Measurements from ENCODE around the gene ETDB. TPM values are rescaled to one million over a fixed set of nuclear protein-coding genes. Genes with fewer than 3 reads are reported as not detected.
"Not testable (repeated sequence)": the region's sequence is repeated elsewhere in the genome, so short reads cannot be mapped to it uniquely, and the experiment has no call there.

Gene ETDB
- not detected for polyA plus RNA-seq (ENCODE audit: low read depth in 6 of 6)

DNA sequence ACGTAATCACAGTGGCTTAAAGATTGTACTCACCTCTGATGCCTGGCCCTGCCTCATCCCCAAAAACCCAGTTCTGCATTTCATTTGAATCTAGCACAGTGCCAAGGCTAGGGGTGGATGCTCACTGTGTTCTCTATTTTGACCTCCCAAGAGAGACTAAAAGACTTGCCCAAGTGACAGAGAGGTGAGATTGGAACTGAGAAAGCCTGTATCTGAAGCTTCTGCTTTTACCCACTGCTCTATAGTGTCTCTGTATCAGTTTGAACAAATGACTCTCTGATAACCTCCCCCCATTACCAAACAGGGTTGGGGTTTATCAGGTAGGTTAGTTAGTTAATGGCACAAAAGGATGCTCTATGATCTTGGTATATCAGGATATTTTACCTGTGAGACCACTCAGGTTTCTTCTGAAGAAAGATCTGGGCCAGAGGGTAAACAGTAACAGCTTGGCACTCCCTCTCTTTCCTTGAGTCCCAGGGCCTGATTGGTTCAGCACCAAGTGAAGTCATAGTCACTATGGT lies at the start of gene ETDB:
TSS of gene ETDB (minus strand) at position 471 of the 521 bp plus-strand sequence. CDS start 1,265 bp downstream, outside the sequence.
- not testable (repeated sequence) for DNase-seq, H3K27me3 Mint-ChIP-seq, H3K27ac Mint-ChIP-seq, H3K36me3 Mint-ChIP-seq, H3K4me3 Mint-ChIP-seq, H3K9me3 Mint-ChIP-seq, H3K4me1 Mint-ChIP-seq
- ATAC-seq (ENCODE audit: low read depth in 2 of 2), result peak in 1 of 2 donors; percentile 32

DNA sequence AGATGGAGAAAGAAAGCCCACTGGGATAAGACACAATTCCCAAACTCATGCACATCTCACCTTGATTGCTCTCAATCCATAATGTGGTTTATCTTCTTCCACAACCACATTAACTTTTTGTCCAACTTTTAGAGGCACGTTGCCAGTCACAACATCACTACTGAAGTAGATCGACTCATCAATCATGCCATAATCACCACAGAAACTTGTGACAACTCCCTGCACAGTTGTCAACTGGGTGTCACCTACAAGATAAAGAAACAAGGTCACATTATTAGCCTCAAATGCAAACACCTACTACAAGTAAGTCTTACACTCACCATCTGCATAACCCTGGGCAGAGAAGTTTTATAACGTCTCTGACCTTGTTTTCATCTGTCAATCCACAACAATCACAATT lies 49.2 kb upstream of the ETDB start:
- H3K27ac Mint-ChIP-seq; H3K4me3 Mint-ChIP-seq; H3K36me3 Mint-ChIP-seq; DNase-seq; H3K4me1 Mint-ChIP-seq; ATAC-seq (ENCODE audit: low read depth in 2 of 2); H3K9me3 Mint-ChIP-seq: not testable (repeated sequence)
- H3K27me3 Mint-ChIP-seq, result peaks cover 11 to 15% (median 13%) of the 10 kb centered on the region in 3 donors

DNA sequence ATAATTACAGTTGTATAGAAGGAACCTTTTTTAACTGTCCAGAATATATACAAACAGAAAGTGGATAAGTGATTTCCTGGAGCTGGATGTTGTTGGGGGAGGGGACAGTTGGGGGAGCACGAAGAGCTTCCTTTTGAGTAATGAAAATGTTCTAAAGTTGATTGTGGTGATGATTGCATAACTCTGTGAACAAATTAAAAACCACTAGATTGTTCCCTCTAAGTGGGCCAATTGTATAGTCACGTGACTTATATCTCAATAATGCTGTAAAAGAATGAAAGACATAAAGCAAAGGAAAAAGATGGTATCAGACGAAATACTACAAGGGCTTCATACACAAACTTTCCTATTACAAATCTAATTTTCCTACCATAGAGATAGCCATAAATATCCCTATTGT lies 48.2 kb upstream of the ETDB start:
- H3K9me3 Mint-ChIP-seq, result peaks cover 0 to 2% (median 0%) of the 10 kb centered on the region in 7 donors
- no peaks in the 10 kb centered on the region for H3K36me3 Mint-ChIP-seq
- no peak for ATAC-seq (ENCODE audit: low read depth in 2 of 2)
- no peak overlapping the region for H3K27ac Mint-ChIP-seq
- no peak overlapping the region for H3K4me3 Mint-ChIP-seq
- DNase-seq, result no peak
- H3K27me3 Mint-ChIP-seq, result peaks cover 2 to 9% (median 4%) of the 10 kb centered on the region in 3 donors
- no peaks in the 10 kb centered on the region for H3K4me1 Mint-ChIP-seq

DNA sequence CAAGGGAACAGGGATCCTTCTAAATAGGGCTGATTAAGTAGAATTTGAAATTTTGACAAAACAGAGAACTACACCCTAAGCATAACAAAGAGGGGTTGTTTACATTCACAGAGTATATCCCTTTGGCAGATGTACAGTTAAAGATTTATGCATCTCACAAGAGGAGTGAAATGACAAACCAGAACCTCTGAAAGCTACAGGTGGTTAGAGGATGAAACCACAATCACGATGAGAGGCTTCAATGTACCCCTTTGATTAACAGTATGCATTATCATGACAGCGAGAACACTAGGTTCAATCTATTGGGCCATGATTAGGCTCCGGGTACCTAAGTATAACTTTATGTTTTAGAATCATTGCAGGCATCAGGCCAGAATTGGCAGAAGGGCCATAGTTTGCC lies 34.4 kb upstream of the ETDB start:
- not testable (repeated sequence) for H3K4me1 Mint-ChIP-seq, H3K27ac Mint-ChIP-seq, H3K36me3 Mint-ChIP-seq

DNA sequence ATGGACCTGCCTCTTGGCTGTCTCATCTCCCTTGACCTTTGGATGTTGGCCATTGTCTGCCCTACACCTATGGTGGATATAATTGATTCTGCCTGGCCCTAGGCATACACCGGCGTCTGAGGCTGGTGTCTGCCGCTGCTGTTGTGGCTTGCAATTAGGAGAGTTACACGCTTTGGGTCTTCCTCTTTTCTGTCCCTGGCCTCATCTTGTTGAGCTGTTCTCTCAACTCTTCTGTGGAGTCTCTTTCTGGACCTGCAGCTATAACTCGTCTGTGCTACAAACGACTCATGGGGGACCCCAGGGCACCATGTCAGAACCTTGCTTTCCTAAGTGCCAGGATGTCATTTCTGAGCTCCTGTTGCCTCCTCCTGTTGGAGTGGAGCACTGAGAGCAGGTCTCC lies 5.8 kb upstream of the ETDB start:
- not testable (repeated sequence) for DNase-seq, H3K27ac Mint-ChIP-seq, H3K36me3 Mint-ChIP-seq, H3K4me3 Mint-ChIP-seq, H3K4me1 Mint-ChIP-seq, H3K27me3 Mint-ChIP-seq, H3K9me3 Mint-ChIP-seq
- ATAC-seq (ENCODE audit: low read depth in 2 of 2), result peak; percentile 28 to 47

More for the DNA sequence above, 34.4 kb upstream of the ETDB start:
- H3K27me3 Mint-ChIP-seq, result peaks cover 6 to 10% (median 10%) of the 10 kb centered on the region in 3 donors
- H3K9me3 Mint-ChIP-seq; ATAC-seq (ENCODE audit: low read depth in 2 of 2); DNase-seq; H3K4me3 Mint-ChIP-seq: not testable (repeated sequence)

DNA sequence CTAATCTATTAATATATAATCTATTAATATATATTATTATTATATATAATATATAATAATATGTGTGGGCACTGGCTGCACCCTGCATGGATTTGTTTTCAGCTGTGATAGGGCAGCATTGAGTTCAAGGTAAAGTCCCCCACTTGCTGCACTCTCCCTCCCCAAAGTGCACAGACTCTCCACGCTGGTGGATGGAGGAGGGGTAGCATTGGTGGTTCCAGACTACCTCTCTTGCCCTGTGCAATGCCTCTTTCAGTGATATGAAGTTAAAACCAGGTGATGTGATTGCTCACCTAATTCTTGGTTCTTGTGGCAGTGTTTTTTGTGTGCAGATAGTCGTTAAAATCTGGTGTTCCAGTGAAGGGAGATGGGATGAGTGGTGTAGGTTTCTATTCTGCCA lies 4.3 kb downstream of the ETDB start:
- DNase-seq; H3K36me3 Mint-ChIP-seq; H3K27ac Mint-ChIP-seq; H3K9me3 Mint-ChIP-seq; H3K4me3 Mint-ChIP-seq; H3K4me1 Mint-ChIP-seq; ATAC-seq (ENCODE audit: low read depth in 2 of 2); H3K27me3 Mint-ChIP-seq: not testable (repeated sequence)

DNA sequence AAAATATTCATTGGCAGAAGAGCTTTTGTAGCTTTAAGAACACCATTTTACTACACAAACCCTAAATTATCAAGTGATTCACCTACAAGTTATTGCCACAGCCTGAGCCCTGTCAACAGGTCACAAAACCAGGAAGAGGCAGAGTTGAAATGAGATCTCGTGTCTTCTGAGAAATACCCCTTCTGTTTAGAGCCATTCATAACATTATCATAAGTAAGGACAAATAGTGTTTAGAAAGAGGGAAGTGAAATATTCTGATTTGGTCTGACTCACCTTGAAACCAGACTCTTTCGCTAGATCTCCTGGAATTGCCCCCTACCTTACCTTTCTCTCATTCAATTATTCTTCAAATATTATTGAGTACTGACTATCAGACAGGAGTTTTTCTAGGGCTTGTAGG lies 5.9 kb downstream of the ETDB start:
- ATAC-seq (ENCODE audit: low read depth in 2 of 2) (peak; percentile 84 to 88), DNase-seq (peak; percentile 26)
- Mint-ChIP-seq H3K4me3 (no peak overlapping the region), H3K27ac (peak overlapping the region in 1 of 6 donors; percentile 70), H3K9me3 (no peaks in the 10 kb centered on the region), H3K27me3 (peaks cover 0 to 9% (median 9%) of the 10 kb centered on the region in 3 donors), H3K4me1 (peaks cover 0 to 4% (median 0%) of the 10 kb centered on the region in 3 donors), H3K36me3 (no peaks in the 10 kb centered on the region)

DNA sequence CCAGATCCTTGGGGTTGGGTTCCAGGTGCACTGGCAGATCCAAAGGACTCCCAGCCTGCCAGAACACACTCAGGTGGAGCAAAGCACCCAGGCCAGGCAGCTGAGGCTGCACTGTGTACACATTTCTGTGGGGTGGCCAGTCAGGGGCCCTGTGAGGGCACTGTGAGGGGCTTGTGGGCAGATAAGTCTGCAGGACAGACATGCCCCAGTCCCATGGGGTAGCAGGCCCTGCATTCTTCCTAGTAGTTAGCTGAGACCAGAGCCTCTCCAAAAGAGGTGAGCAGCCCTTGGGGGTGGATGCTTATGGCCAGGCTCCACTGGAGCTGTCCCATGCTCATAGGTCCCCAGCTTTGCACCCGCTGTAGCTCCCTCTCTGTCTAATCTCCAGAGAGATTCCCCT lies 7.6 kb downstream of the ETDB start:
- Mint-ChIP-seq H3K36me3 (no peaks in the 10 kb centered on the region), H3K27ac (no peak overlapping the region), H3K27me3 (peaks cover 9 to 14% (median 9%) of the 10 kb centered on the region in 3 donors), H3K9me3 (no peaks in the 10 kb centered on the region), H3K4me1 (peaks cover 0 to 4% (median 0%) of the 10 kb centered on the region in 3 donors), H3K4me3 (no peak overlapping the region)
- DNase-seq (no peak), ATAC-seq (ENCODE audit: low read depth in 2 of 2) (no peak)

DNA sequence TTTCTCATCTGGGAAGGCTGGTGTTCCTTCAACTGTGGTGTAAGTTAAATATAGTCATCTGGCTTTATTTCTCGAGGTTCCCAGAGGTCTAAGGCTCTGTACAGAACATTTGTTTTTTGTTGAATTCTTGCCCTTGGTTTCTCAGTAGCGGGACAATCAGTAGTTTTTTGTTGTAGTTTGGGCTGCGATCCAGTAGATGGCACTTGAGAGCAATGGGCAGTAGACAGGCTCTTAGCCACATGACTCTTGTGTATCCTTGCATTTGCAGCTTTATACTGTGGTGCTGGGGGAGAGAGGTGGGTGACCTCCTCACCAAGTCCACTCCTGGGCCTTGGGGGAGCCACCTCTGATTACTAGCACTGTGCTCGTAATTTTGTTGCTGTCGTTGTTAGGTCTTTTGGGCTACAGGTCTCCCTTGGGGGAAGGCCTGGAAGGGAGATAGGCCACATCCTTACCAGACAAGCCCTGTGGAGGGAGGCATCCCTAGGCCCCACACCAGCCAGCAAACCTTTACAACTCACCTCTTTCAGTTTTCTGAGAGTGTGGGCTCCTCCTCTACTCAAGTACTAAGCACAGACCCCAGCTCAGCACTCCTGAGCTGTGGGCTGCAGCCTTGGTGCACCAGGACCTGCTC lies 8.1 kb downstream of the ETDB start:
- H3K4me3 Mint-ChIP-seq, result peak overlapping the region in 1 of 8 donors; percentile 51
- H3K4me1 Mint-ChIP-seq, result peaks cover 0 to 4% (median 0%) of the 10 kb centered on the region in 3 donors
- ATAC-seq (ENCODE audit: low read depth in 2 of 2) (peak; percentile 28 to 48), DNase-seq (peak; percentile 37)
- H3K36me3 Mint-ChIP-seq, result no peaks in the 10 kb centered on the region
- no peak overlapping the region for H3K27ac Mint-ChIP-seq
- H3K27me3 Mint-ChIP-seq, result peaks cover 9 to 15% (median 9%) of the 10 kb centered on the region in 3 donors
- H3K9me3 Mint-ChIP-seq, result no peaks in the 10 kb centered on the region

DNA sequence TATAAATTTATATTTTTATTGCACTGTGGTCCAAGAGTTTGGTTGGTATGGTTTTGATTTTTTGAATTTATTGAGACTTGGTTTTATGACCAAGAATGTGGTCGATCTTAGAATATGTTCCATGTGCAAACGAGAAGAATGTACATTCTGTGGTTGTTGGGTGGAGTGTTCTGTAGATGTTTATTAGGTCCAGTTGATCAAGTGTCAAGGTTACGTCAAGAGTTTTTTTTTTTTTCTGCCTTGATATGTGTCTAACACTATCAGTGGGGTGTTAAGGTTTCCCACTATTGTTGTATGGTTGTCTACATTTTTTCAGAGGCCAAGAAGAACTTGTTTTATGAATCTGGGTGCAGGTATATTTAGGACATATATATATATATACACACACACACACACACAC lies 10.8 kb downstream of the ETDB start:
- Mint-ChIP-seq H3K27ac (no peak overlapping the region), H3K27me3 (peaks cover 9 to 24% (median 17%) of the 10 kb centered on the region in 3 donors), H3K4me3 (no peak overlapping the region), H3K36me3 (no peaks in the 10 kb centered on the region), H3K4me1 (peaks cover 0 to 4% (median 0%) of the 10 kb centered on the region in 3 donors), H3K9me3 (peaks cover 0 to 5% (median 0%) of the 10 kb centered on the region in 7 donors)
- DNase-seq, result no peak
- no peak for ATAC-seq (ENCODE audit: low read depth in 2 of 2)

DNA sequence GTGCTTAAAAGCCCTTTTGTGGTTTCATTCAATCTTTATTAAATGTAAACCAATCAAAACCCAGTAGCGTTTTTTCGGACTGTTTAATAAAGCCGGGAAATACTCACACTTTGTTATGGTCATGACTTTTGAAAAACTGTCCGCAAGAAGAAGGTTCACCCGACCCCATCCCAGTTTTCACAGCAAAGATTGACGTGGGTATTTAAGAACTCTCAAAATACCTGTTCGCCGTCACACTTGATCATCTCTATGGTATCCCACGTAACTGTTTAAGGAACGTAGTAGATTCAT lies 20.9 kb downstream of the ETDB start:
- ATAC-seq (ENCODE audit: low read depth in 2 of 2), result no peak
- Mint-ChIP-seq H3K4me1 (peaks cover 0 to 15% (median 8%) of the 10 kb centered on the region in 3 donors), H3K27me3 (peaks cover 12 to 40% (median 27%) of the 10 kb centered on the region in 3 donors), H3K4me3 (peak overlapping the region in 6 of 8 donors; percentile 79 to 87 (median 82)), H3K27ac (peak overlapping the region in 1 of 6 donors; percentile 6), H3K9me3 (peaks cover 0 to 8% (median 0%) of the 10 kb centered on the region in 7 donors), H3K36me3 (peaks cover 0 to 6% of the 10 kb centered on the region in 2 donors)
- no peak for DNase-seq

DNA sequence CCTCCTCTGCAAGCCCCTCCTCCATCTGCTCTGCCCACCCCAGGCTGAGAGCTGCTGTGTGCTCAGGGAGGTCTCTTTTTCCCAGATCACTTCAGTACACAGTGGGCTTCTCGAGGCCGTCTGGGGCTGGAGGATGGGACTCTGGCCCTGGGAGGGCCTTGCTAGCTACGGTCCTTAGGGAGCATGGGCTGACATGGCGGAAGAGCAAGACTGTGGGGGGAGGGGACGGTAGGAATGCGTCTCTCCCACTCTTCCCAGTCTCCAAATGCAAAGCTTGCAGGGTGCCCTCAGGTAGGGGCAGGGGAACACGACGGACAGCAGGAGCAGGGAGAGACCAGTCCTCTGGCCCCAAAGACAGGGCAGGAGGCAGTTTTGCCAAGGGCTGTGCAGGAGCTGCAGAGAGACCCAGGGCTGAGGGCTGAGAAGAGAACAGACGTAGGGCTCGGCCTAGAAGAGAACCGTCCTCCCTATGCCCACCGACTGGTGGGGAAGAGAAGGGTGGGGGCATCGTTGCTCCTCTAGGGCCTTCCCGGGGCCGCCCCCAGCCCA lies 23.1 kb downstream of the ETDB start:
- ATAC-seq (ENCODE audit: low read depth in 2 of 2); DNase-seq; H3K36me3 Mint-ChIP-seq; H3K9me3 Mint-ChIP-seq: not testable (repeated sequence)
- peak overlapping the region in 2 of 6 donors; percentile 28 to 33 for H3K27ac Mint-ChIP-seq
- H3K4me1 Mint-ChIP-seq, result peaks cover 0 to 15% (median 8%) of the 10 kb centered on the region in 3 donors
- peaks cover 8 to 28% (median 17%) of the 10 kb centered on the region in 3 donors for H3K27me3 Mint-ChIP-seq
- H3K4me3 Mint-ChIP-seq, result peak overlapping the region in 7 of 8 donors; percentile 54 to 79 (median 70)

DNA sequence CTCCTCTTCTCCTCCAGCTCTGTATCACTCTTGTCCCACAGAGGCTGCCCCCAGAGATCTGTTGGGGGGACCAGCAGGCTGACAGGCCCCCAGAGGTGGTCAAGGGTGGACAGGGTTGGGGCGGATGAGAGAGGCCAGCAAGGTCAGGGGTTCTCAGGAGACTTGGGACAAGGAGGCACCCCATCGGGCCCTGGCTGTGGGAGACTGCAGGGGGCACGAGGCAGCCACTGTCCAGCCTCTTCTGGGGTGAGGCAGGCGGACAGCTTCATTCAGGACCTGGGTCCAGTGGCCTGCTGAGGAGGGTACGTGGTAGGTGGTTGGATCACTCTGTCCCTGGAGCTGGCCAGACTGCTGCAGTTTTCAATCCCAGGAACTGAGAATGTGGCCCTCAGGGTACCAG lies 24.6 kb downstream of the ETDB start:
- DNase-seq (no peak), ATAC-seq (ENCODE audit: low read depth in 2 of 2) (no peak)
- Mint-ChIP-seq H3K27me3 (peaks cover 8 to 27% (median 17%) of the 10 kb centered on the region in 3 donors), H3K27ac (no peak overlapping the region), H3K9me3 (peaks cover 0 to 8% (median 0%) of the 10 kb centered on the region in 7 donors), H3K36me3 (peaks cover 0 to 6% of the 10 kb centered on the region in 2 donors), H3K4me3 (peak overlapping the region in 1 of 8 donors; percentile 44), H3K4me1 (peaks cover 0 to 15% (median 8%) of the 10 kb centered on the region in 3 donors)

DNA sequence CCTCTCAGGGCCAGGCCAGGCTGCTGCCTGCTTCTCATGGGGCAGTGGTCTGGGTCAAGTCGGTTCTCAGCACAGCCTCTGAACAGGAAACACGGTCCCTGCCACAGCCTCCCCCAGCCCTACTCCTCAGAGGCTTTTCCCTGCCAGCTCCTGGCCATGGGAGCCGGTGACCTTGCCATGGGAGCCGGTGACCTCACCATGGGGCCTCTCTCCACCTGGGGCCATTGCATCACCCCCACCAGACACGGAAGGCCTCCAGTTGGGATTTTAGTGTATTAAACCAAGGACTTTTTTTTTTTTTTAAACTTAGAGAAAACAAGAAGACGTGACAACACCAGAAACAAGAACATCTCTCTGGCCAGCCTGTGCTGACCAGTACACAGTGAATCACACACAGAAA lies 25.6 kb downstream of the ETDB start:
- ATAC-seq (ENCODE audit: low read depth in 2 of 2), result no peak
- H3K9me3 Mint-ChIP-seq, result peaks cover 0 to 8% (median 0%) of the 10 kb centered on the region in 7 donors
- H3K4me1 Mint-ChIP-seq, result peaks cover 0 to 15% (median 8%) of the 10 kb centered on the region in 3 donors
- peaks cover 8 to 27% (median 17%) of the 10 kb centered on the region in 3 donors for H3K27me3 Mint-ChIP-seq
- peaks cover 0 to 6% of the 10 kb centered on the region in 2 donors for H3K36me3 Mint-ChIP-seq
- DNase-seq, result no peak
- no peak overlapping the region for H3K27ac Mint-ChIP-seq
- peak overlapping the region in 2 of 8 donors; percentile 31 to 47 for H3K4me3 Mint-ChIP-seq

Data from naive B cell (primary cell).